T-helper 2 cell (primary cell): ENCODE data around the gene HSD3B7.

Source experiments
- DNase-seq, 5 experiments: peaks; one replicate each; pipeline versions ENCODE4 v3.0.0 to v3.0.0-alpha.2; 2012 to 2022

The HSD3B7 gene

DNA sequence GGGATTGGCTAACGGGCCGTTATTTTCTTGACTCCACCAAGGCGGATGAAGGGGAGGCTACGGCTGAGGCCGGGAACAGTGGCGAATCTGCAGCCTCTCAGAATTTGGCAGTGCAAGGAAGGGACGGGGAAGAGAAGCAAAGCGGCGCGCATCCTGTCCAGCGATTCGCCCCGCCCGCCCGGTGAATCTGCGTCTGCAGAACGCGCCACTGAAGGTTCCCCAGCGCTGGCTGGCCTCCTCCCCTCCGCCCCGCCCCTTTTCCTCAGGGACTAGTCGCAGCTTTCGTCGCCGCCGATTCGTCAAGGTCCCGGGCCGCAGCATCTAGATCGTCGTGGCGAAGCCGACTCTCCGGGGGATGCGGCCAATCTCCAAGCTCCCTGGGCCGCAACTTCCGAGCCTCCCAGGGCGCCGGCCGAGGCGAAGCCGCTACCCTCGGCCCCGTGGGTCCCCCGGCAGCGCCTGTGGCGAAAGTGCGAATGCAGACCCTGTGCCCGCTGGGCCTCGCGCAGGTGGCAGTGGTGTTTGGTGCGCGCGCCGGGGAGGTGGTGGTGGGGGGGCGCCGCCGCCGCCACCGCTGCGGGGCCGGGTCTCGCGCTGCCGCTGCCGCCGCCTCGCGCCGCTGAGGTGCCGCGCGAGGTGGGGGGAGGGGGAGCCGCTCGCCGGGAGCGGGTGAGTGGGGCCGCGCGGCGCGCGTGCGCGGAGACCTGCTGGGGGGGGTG, 27.4 kb upstream of the HSD3B7 start, which contains the start of gene SETD1A:
TSS of gene SETD1A (plus strand) at position 299 of the 719 bp plus-strand sequence. CDS start 978 bp downstream, outside the sequence.
- DNase-seq = peak; percentile 91 to 98 (median 95)

DNA sequence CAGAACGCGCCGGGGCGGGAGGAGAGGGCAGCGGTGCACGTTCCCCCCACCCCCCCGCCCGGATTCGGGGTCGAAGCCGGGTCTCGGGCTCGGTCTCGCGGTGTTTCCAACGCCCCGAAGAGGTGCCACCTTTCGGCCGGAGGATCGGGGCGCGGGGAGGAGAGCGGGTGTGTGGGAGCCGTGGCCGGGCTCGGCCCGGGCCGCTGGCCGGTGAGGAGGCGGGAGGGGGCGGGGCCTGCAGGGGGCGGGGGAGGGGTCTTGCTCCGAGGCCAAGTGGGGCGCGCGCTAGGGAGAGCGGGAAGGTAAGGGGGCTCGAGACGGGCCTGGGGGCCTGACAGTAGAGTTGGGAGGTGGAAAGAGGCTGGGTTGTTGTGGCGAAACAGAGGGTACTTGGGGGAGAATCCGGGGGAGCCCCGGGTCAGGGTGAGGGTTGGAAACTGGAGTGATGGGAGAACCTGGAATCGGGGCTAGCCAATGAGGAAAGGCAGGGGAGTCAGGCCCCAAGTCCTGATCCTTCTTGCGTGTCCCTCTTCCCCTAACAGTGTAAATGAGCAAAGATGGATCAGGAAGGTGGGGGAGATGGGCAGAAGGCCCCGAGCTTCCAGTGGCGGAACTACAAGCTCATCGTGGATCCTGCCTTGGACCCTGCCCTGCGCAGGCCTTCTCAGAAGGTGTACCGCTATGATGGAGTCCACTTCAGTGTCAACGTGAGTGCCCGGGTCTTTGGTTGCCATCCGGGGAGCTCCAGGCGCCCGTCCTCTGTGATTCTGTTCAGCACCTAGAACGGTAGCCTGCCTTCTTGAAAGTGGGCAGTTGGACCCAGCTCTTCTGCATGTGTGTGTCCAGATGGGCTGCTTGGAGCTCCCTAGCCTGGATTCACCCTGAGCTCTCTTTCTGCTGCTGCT, 26.6 kb upstream of the HSD3B7 start:
- peak in 1 of 5 experiments; percentile 67 for DNase-seq

- no peak for DNase-seq
Observed at GRCh38 chr16:30961384-30961783, 23.6 kb upstream of the HSD3B7 start.

- DNase-seq = no peak
Observed at GRCh38 chr16:30963925-30964511, 21.0 kb upstream of the HSD3B7 start.

GRCh38 chr16:30964574-30965226, 20.3 kb upstream of the HSD3B7 start:
- no peak for DNase-seq

- no peak for DNase-seq
Observed at GRCh38 chr16:30965436-30965835, 19.6 kb upstream of the HSD3B7 start.

DNA sequence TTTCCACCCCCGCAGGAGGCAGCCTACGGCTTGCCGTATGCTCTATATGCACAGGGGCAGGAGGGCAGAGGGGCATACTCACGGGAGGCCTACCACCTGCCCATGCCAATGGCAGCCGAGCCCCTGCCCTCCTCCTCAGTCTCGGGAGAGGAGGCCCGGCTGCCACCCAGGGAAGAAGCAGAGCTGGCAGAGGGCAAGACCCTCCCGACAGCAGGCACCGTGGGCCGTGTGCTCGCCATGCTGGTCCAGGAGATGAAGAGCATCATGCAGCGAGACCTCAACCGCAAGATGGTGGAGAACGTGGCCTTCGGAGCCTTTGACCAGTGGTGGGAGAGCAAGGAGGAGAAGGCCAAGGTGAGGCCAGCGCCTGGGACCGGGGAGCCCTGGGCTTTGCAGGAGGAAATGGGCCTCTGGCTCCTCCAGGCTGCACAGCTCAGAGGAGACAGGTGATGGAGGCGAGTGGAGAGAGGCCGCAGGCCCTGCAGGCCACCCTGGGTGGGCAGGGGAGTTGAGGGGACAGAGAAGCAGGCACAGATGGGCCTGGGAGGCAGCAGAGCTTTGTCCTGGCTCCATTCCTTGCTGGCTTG, 18.9 kb upstream of the HSD3B7 start:
- DNase-seq = no peak

GRCh38 chr16:30967795-30968194, 17.2 kb upstream of the HSD3B7 start:
- no peak for DNase-seq

- DNase-seq = no peak
Observed at GRCh38 chr16:30969246-30969842, 15.7 kb upstream of the HSD3B7 start.

- DNase-seq = no peak
Observed at GRCh38 chr16:30971298-30971697, 13.7 kb upstream of the HSD3B7 start.

DNA sequence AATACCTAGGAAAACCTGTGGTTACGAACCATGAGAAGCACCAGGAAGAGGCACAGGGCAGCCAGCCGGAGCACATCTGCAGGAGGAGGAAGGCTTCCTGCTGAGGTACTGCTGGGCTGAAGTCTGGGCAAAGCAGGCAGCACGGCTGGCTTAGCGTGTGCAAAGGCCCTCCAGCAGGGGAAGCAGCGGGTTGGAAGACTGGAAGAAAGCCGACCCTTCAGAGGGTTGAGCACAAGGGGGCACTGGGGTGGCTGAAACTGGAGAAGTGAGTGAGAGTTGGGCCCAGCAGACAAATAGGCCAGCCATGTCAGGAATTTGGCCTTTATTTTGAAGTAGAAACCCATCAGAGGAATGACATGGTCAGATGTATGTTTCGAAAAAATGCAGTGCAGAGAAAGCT, 12.1 kb upstream of the HSD3B7 start:
- no peak for DNase-seq

DNA sequence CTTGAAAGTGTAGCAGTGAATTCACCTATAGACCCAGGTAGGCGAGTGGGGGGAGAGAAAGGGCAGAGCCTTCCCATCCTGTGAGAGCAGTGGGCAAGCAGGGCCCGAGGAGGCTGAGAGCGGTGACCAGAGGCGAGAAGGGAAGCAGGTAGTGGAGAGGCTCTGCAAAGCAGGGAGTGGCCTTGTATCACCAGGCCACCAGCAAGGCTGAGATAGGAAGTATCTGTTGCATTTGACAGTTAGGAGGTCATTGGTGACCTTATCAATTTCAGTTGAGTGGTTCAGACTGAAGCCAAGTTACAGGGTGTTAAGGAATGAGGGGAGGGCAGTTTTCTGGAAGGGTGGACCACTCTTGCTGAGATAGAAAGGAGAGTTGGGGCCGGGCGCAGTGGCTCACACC, 10.7 kb upstream of the HSD3B7 start:
- DNase-seq = no peak

DNA sequence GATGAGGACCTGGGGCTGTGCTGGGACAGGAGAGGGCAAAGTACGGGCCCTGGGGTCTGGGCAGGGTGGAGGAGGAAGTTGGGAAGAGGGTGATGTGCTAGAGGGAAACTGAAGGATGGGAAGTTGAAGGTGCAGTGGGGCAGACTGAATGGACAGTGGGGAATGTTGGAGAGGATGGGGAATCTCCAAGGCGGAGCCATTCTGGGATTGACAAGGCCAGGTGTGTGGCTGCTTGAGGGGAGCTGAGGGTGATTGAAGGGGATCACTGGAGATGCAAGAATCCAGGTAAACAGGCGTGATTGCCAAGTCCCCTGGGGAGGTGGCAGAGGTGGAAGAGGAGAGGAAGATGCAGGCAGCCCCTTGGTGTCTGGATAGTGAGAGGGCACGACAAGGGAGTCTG, 8.5 kb upstream of the HSD3B7 start:
- no peak for DNase-seq

- peak in 1 of 5 experiments; percentile 32 for DNase-seq
Observed at GRCh38 chr16:30977502-30977901, 7.5 kb upstream of the HSD3B7 start.

DNA sequence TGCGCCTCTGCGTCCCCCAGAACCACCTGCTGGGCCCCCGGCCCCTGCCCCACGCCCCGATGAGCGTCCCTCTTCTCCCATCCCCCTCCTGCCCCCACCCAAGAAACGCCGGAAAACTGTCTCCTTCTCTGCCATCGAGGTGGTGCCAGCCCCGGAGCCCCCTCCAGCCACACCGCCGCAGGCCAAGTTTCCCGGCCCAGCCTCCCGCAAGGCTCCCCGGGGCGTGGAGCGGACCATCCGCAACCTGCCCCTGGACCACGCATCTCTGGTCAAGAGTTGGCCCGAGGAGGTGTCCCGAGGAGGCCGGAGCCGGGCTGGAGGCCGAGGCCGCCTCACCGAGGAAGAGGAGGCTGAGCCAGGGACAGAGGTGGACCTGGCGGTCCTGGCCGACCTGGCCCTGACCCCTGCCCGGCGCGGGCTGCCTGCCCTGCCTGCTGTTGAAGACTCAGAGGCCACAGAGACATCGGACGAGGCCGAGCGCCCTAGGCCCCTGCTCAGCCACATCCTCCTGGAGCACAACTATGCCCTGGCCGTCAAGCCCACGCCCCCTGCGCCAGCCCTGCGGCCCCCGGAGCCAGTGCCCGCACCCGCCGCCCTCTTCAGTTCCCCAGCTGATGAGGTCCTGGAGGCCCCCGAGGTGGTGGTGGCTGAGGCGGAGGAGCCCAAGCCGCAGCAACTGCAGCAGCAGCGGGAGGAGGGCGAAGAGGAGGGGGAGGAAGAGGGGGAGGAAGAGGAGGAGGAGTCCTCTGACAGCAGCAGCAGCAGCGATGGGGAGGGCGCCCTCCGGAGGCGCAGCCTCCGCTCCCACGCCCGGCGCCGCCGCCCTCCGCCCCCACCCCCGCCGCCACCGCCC, 5.6 kb upstream of the HSD3B7 start:
- DNase-seq = no peak

GRCh38 chr16:30980023-30980371, 5.0 kb upstream of the HSD3B7 start:
- DNase-seq = no peak

DNA sequence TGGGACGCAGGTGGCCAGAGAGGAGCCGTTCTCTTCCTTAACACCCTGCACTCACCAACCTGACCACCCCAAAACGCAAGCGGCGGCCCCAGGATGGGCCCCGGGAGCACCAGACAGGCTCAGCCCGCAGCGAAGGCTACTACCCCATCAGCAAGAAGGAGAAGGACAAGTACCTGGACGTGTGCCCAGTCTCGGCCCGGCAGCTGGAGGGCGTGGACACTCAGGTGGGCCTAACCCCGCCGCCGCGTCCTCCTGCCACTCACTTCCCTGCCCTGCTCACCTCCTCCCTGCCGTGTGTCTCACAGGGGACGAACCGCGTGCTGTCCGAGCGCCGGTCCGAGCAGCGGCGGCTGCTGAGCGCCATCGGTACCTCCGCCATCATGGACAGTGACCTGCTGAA, 4.6 kb upstream of the HSD3B7 start:
- DNase-seq = no peak

- DNase-seq = no peak
Observed at GRCh38 chr16:30980959-30981358, 4.0 kb upstream of the HSD3B7 start.

DNA sequence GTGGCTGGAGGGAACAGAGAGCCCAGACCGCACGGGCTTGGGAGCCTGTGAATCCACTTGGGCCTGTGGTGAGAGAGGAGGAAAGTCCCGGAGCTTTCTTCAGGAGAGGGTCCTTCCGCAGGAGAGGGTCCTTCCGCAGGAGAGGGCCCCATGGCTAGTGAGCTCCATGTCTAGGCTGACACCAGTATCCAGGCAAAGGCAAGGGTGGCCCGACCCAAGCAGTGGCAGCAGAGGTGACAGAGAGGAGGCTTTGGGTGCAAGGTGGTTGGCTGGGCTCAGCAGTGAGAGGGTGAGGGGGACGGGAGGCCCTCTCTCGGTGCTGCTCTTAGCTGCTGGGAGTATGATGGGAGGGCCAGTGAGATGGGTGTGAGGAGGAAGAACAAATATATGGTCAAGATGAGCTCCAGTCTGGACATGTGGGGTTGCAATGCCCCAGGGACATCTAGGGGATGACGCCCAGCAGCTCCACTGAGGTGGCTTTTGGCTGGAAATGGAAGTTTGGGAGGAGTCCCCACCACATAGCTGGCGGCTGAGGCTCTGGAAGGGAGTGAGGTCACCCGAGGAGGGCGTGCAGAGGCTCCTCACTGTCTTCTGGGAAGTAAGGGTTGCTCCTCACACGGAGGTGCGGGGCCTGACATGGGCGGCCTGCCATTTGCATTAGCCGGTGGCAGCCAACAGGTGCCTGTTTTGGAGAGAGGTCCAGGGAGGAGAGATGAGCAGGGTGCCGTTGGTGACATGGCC, 2.3 kb upstream of the HSD3B7 start:
- DNase-seq = no peak

DNA sequence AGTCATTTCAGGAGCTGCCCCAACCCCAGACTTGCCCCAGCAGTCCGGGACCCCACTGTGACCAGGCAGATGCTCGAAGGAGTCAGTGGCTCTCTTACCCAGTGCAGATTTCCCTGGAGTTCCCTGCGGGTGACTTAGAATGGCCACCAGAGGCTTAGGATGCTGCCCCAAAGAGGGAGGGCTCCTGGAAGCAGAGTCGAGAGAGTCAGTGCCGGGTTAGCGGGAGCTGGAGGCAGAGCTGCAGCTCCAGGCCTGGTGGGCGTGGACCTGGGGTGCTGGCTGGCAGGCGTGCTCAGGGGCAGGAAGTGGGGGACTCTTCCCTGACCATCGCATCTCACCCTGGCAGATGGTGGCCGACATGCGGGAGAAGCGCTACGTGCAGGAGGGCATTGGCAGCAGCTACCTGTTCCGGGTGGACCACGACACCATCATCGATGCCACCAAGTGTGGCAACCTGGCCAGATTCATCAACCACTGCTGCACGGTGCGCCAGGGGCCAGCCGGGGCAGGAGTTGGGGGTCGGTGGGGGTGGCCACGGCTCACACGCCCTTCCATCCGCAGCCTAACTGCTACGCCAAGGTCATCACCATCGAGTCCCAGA, 1.6 kb upstream of the HSD3B7 start:
- DNase-seq = no peak
